IPS DF 6.9 (cell line): ENCODE results near the gene OAT.

Source experiments
- DNase-seq: peaks from one replicate; pipeline ENCODE4 v3.0.0-alpha.2; 2013; ENCODE audit warnings: low read depth, low spot score
- H3K27ac ChIP-seq: one replicate; pipeline ENCODE4 v1.5.1; 2013; ENCODE audit warnings: low read length, control low read depth
- H3K27me3 ChIP-seq: 2 replicates; pipeline ENCODE4 v1.6.1; 2013; ENCODE audit warnings: mild to moderate bottlenecking, low read length; ENCODE audit not compliant: control insufficient read depth, insufficient read depth
- H3K36me3 ChIP-seq: 2 replicates; pipeline ENCODE4 v1.6.1; 2013; ENCODE audit warnings: low read length; ENCODE audit not compliant: control insufficient read depth, insufficient read depth
- H3K4me1 ChIP-seq: 2 replicates; pipeline ENCODE4 v1.6.1; 2013; ENCODE audit warnings: low read length; ENCODE audit not compliant: control insufficient read depth, insufficient read depth
- H3K4me3 ChIP-seq: 2 replicates; pipeline ENCODE4 v1.5.1; 2013; ENCODE audit warnings: mild to moderate bottlenecking, low read length
- H3K9me3 ChIP-seq: 2 replicates; pipeline ENCODE4 v1.6.1; 2013; ENCODE audit warnings: low read length, inconsistent platforms; ENCODE audit not compliant: control insufficient read depth, insufficient read depth
- whole genome bisulfite sequencing: extraction: QIAGEN DNeasy Blood & Tissue Kit; methylation state at CpG from one replicate; pipeline ENCODE4 v1.1.7; 2013; ENCODE audit warnings: mixed read lengths, missing lambda C conversion rate; ENCODE audit not compliant: insufficient read length, insufficient coverage; 5-methylcytosine and 5-hydroxymethylcytosine counted together

The OAT gene

DNA sequence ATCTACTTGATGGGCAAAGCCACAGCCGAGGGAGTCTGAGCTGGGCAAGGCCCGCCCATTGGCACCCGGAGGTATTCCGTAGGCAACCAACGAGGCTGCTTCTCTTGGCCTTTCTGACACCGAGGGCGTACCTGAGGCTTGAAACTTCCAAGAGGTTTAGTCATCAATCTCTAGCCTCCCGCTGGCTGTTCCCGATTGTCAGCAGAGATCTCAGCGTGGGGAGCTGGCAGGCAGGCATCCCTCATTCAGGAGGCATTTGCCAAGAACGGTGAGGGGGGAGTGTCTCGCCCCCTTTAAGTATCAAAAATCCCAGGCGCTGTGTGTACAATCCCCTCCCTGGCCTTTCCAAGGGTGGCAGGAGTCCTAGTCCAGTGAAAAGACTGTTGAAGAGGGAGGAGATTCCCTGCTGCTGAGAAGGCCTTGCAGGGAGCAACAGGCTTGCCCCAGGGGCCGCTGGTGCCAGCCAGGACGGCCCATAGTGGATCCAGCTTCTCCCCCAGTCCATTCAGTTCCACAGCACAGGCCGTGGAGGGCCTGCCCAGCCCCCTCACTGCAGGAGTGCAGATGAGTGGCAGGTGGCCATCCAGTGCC is 39.7 kb downstream of the OAT start:
- Histone ChIP-seq H3K9me3 (no peaks in the 10 kb centered on the region), H3K27ac (no peak overlapping the region), H3K4me1 (peaks cover 5% of the 10 kb centered on the region; the same call in 1 of the 2 replicates), H3K27me3 (no peaks in the 10 kb centered on the region), H3K4me3 (no peak overlapping the region), H3K36me3 (0 out of 2 replicates have a peak, but pooled peaks cover 2% of the 10 kb centered on the region)
- DNase-seq: no peak
- WGBS: no CpG with 5 or more reads among the region's 16 CpGs

GRCh38 chr10:124378271-124378670 is 40.5 kb downstream of the OAT start:
- H3K36me3 ChIP-seq: 0 out of 2 replicates have a peak, but pooled peaks cover 2% of the 10 kb centered on the region
- no peak overlapping the region for H3K27ac ChIP-seq
- WGBS: no CpG with 5 or more reads among the region's 7 CpGs

DNA sequence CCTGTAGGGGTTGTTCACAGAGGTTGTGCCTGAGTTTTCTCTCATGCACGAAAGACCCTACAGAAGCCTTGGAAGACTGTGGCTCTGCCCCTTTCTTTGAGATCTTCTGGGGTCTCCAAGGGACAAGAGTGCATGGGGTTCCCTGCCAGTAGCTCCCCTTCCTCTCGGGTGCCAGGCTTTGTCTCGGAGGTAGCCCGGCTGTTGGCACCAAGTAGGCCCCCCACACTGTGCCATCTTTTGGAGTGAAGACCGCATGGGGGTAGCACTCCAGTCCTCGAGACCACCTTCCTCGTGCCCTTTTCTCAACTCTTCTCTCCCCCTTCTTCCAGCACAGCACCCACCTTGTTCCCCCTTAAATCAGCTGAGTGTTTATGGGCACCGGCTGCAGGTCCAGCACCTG is 41.6 kb downstream of the OAT start:
- no peak for DNase-seq
- Histone ChIP-seq H3K9me3 (no peaks in the 10 kb centered on the region), H3K4me3 (no peak overlapping the region), H3K4me1 (peaks cover 5% of the 10 kb centered on the region; the same call in 1 of the 2 replicates), H3K36me3 (0 out of 2 replicates have a peak, but pooled peaks cover 2% of the 10 kb centered on the region), H3K27ac (no peak overlapping the region), H3K27me3 (no peaks in the 10 kb centered on the region)
- WGBS: no CpG with 5 or more reads among the region's 8 CpGs

More at GRCh38 chr10:124378271-124378670, 40.5 kb downstream of the OAT start:
- no peak for DNase-seq
- Histone ChIP-seq H3K27me3 (no peaks in the 10 kb centered on the region), H3K4me3 (no peak overlapping the region), H3K9me3 (no peaks in the 10 kb centered on the region), H3K4me1 (peaks cover 5% of the 10 kb centered on the region; the same call in 1 of the 2 replicates)

DNA sequence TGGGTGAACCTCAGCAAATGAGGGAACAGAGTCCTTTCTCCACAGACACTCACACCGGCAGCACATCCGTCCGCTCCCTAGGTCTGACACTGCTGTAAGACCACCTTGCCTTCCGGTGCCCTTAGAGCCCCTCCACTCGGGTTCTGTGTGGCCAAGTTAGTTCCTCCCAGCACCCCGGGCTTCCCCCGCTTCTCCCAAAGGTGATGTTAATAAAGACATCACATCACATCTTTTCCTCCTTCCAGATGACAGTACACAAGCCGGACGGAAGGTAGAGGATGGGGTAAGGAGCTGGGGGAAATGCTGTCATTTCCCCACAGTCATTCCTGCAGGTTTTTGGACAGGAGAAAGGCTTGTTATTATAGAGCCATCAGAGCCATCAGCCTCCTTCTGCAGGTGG is 42.3 kb downstream of the OAT start:
- no CpG with 5 or more reads among the region's 9 CpGs for WGBS
- H3K4me3 ChIP-seq: no peak overlapping the region
- DNase-seq: no peak
- H3K36me3 ChIP-seq: 0 out of 2 replicates have a peak, but pooled peaks cover 2% of the 10 kb centered on the region
- no peaks in the 10 kb centered on the region for H3K27me3 ChIP-seq
- no peaks in the 10 kb centered on the region for H3K9me3 ChIP-seq
- no peak overlapping the region for H3K27ac ChIP-seq
- peaks cover 5% of the 10 kb centered on the region; the same call in 1 of the 2 replicates for H3K4me1 ChIP-seq

DNA sequence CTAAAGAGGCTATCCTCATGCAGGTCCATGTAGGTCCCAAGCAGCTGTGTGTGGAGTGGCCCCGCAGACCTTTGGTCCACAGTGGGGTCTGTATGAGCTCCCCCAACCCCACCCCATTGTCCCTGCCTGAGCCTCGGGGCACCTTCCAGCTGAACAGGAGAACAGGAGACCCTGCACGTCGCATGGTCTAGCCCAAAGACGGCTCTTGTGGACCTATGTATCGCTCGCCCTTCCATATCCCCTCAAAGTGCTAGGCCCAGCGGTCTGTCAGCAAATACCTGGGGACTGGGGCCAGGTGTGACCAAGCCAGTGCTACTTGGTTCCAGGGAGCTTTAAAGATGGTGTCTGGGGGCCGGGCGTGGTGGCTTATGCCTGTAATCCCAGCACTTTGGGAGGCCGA is 43.0 kb downstream of the OAT start:
- H3K4me3 ChIP-seq: no peak overlapping the region
- no peak overlapping the region for H3K27ac ChIP-seq
- DNase-seq: no peak
- WGBS: no CpG with 5 or more reads among the region's 11 CpGs
- H3K9me3 ChIP-seq: no peaks in the 10 kb centered on the region
- H3K36me3 ChIP-seq: 0 out of 2 replicates have a peak, but pooled peaks cover 2% of the 10 kb centered on the region
- peaks cover 5% of the 10 kb centered on the region; the same call in 1 of the 2 replicates for H3K4me1 ChIP-seq
- H3K27me3 ChIP-seq: no peaks in the 10 kb centered on the region

DNA sequence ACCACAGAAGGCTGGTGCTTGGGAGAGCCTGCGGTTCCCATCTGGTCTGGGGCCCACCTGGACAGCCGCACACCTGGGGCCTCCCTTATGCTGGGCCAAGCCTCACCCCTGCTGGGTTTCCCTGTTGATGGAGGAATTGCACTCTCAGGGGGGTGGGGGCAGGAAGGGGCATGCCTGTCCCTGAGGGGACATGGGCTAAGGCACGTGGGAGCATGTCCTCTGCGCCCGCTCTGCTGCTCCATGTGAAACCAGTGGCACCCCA is 43.4 kb downstream of the OAT start:
- Histone ChIP-seq H3K4me1 (peaks cover 5% of the 10 kb centered on the region; the same call in 1 of the 2 replicates), H3K4me3 (no peak overlapping the region), H3K9me3 (no peaks in the 10 kb centered on the region), H3K27me3 (no peaks in the 10 kb centered on the region), H3K36me3 (0 out of 2 replicates have a peak, but pooled peaks cover 2% of the 10 kb centered on the region), H3K27ac (no peak overlapping the region)
- DNase-seq: no peak
- WGBS: no CpG with 5 or more reads among the region's 5 CpGs

GRCh38 chr10:124374535-124375352 is 44.0 kb downstream of the OAT start:
- no peak overlapping the region for H3K4me3 ChIP-seq
- no peaks in the 10 kb centered on the region for H3K9me3 ChIP-seq
- DNase-seq: no peak
- H3K27me3 ChIP-seq: no peaks in the 10 kb centered on the region
- no CpG with 5 or more reads among the region's 14 CpGs for WGBS
- 0 out of 2 replicates have a peak, but pooled peaks cover 2% of the 10 kb centered on the region for H3K36me3 ChIP-seq
- H3K4me1 ChIP-seq: peaks cover 5% of the 10 kb centered on the region; the same call in 1 of the 2 replicates
- no peak overlapping the region for H3K27ac ChIP-seq

- H3K9me3 ChIP-seq: no peaks in the 10 kb centered on the region
- peaks cover 5% of the 10 kb centered on the region; the same call in 1 of the 2 replicates for H3K4me1 ChIP-seq
Measured at GRCh38 chr10:124372899-124373298, 45.8 kb downstream of the OAT start.

DNA sequence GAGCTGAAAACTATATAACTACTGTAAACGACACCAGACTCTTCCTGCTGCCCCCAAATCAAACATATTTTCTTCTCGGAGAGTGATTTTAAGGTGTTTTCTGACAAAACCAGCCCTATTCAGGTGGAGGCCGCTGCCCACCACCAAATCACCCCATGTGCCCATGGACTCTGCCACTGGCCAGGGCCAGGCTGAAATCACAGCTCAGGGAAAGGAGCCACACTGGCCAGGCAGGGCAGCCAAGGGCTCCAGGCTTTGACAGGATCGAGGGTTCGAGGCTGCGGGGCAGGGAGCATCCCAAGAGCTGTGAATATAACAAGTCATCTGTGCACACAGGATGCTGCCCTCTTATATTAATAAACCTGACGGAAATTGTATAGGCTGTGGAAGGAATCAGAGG is 48.3 kb downstream of the OAT start:
- Histone ChIP-seq H3K27me3 (no peaks in the 10 kb centered on the region), H3K9me3 (no peaks in the 10 kb centered on the region), H3K4me3 (no peak overlapping the region), H3K4me1 (peaks cover 5% of the 10 kb centered on the region; the same call in 1 of the 2 replicates), H3K36me3 (no peaks in the 10 kb centered on the region), H3K27ac (no peak overlapping the region)
- WGBS: no CpG with 5 or more reads among the region's 7 CpGs
- DNase-seq: no peak

More at GRCh38 chr10:124372899-124373298, 45.8 kb downstream of the OAT start:
- H3K27me3 ChIP-seq: no peaks in the 10 kb centered on the region
- H3K27ac ChIP-seq: no peak overlapping the region
- WGBS: no CpG with 5 or more reads among the region's 4 CpGs
- 0 out of 2 replicates have a peak, but pooled peaks cover 2% of the 10 kb centered on the region for H3K36me3 ChIP-seq
- DNase-seq: no peak
- no peak overlapping the region for H3K4me3 ChIP-seq

- no peaks in the 10 kb centered on the region for H3K9me3 ChIP-seq
- WGBS: no CpG with 5 or more reads among the region's 4 CpGs
- DNase-seq: no peak
- H3K27ac ChIP-seq: no peak overlapping the region
- H3K36me3 ChIP-seq: no peaks in the 10 kb centered on the region
- no peaks in the 10 kb centered on the region for H3K27me3 ChIP-seq
- no peak overlapping the region for H3K4me3 ChIP-seq
- H3K4me1 ChIP-seq: peaks cover under 1% of the 10 kb centered on the region; the same call in 1 of the 2 replicates
Measured at GRCh38 chr10:124369986-124370385, 48.7 kb downstream of the OAT start.
